ENCODE measurements around the gene SLC16A14.

- TF ChIP-seq CTCF (IDR thresholded peaks at IDR 0.05), result no peak
- TF ChIP-seq POLR2AphosphoS5 (IDR thresholded peaks at IDR 0.05; ENCODE audit: low read depth, low read length), result no peak
- no peak for TF ChIP-seq SIN3A (IDR thresholded peaks at IDR 0.05; ENCODE audit: borderline replicate concordance, insufficient read depth, low read depth, low read length)
Measured at GRCh38 chr2:230012267-230012884, 56.3 kb downstream of the SLC16A14 start.
